ENCODE results near the gene PRKCH. TPM values are rescaled to one million over a fixed set of nuclear protein-coding genes. Genes with fewer than 3 reads are reported as not detected.

The PRKCH gene
- total RNA-seq, 1 experiment from 2014 or later, result 10.3 TPM

DNA sequence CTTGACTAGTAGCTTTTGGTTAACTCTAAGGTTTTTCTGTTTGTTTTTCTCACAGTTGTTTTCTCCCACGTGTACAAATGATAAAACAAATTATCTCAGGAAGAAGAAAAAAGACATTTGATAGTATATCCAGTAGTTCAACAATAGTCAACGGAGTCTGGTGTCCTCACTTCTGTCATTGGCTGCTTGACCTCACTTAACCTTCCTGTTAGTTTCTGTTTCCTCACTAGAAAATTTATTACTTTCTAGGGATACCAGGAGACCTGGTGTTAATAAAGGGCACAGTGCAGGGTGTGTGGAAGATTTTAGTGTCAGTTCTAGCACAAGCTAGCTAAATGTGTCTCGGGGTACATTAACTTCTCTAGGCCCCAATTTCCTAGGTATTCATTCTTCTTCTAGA, 116.0 kb downstream of the PRKCH start:
- Mint-ChIP-seq H3K4me3 (no peak overlapping the region), H3K36me3 (no peaks in the 10 kb centered on the region), H3K27ac (no peak overlapping the region), H3K27me3 (ENCODE audit: low read depth) (no peaks in the 10 kb centered on the region), H3K9me3 (no peaks in the 10 kb centered on the region), H3K4me1 (peaks cover 25% of the 10 kb centered on the region)
- ChIA-PET CTCF (interaction anchor here (2.2 kb wide), 1 partner anchor 9 kb away, joined by 15 read pairs; no protein-coding TSS in a partner anchor), POLR2A (no interaction called here)
- TF ChIP-seq ZBTB21 (CRISPR knock-in tag; IDR thresholded peaks at IDR 0.05; ENCODE audit: borderline replicate concordance) (no peak), ZNF219 (CRISPR knock-in tag; IDR thresholded peaks at IDR 0.05; ENCODE audit: borderline replicate concordance) (no peak), CBFB (CRISPR knock-in tag; IDR thresholded peaks at IDR 0.05; ENCODE audit: low read depth) (no peak), CREM (CRISPR knock-in tag; IDR thresholded peaks at IDR 0.05) (no peak), FOXK1 (CRISPR knock-in tag; IDR thresholded peaks at IDR 0.05) (no peak), ZNF671 (CRISPR knock-in tag; IDR thresholded peaks at IDR 0.05) (no peak), ZNF396 (CRISPR knock-in tag; IDR thresholded peaks at IDR 0.05; ENCODE audit: borderline replicate concordance) (no peak), ELF4 (CRISPR knock-in tag; IDR thresholded peaks at IDR 0.05; ENCODE audit: low read depth) (no peak), ZNF416 (CRISPR knock-in tag; IDR thresholded peaks at IDR 0.05) (no peak), ESRRA (CRISPR knock-in tag; IDR thresholded peaks at IDR 0.05; ENCODE audit: borderline replicate concordance) (no peak), GTF2I (CRISPR knock-in tag; conservative IDR thresholded peaks at IDR 0.05) (no peak), GRHL2 (CRISPR knock-in tag; IDR thresholded peaks at IDR 0.05; ENCODE audit: insufficient replicate concordance, severe bottlenecking) (no peak), ZNF232 (CRISPR knock-in tag; IDR thresholded peaks at IDR 0.05) (no peak), ZNF423 (CRISPR knock-in tag; IDR thresholded peaks at IDR 0.05) (no peak)
- TF ChIP-seq, protein P1, sequence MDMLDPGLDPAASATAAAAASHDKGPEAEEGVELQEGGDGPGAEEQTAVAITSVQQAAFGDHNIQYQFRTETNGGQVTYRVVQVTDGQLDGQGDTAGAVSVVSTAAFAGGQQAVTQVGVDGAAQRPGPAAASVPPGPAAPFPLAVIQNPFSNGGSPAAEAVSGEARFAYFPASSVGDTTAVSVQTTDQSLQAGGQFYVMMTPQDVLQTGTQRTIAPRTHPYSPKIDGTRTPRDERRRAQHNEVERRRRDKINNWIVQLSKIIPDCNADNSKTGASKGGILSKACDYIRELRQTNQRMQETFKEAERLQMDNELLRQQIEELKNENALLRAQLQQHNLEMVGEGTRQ (CRISPR knock-in tag; IDR thresholded peaks at IDR 0.05), result no peak
- TF ChIP-seq, protein P2, sequence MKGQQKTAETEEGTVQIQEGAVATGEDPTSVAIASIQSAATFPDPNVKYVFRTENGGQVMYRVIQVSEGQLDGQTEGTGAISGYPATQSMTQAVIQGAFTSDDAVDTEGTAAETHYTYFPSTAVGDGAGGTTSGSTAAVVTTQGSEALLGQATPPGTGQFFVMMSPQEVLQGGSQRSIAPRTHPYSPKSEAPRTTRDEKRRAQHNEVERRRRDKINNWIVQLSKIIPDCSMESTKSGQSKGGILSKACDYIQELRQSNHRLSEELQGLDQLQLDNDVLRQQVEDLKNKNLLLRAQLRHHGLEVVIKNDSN (CRISPR knock-in tag; IDR thresholded peaks at IDR 0.05), result no peak
- TF ChIP-seq, protein P3, sequence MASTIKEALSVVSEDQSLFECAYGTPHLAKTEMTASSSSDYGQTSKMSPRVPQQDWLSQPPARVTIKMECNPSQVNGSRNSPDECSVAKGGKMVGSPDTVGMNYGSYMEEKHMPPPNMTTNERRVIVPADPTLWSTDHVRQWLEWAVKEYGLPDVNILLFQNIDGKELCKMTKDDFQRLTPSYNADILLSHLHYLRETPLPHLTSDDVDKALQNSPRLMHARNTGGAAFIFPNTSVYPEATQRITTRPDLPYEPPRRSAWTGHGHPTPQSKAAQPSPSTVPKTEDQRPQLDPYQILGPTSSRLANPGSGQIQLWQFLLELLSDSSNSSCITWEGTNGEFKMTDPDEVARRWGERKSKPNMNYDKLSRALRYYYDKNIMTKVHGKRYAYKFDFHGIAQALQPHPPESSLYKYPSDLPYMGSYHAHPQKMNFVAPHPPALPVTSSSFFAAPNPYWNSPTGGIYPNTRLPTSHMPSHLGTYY (CRISPR knock-in tag; IDR thresholded peaks at IDR 0.05), result no peak
- TF ChIP-seq, protein P4, sequence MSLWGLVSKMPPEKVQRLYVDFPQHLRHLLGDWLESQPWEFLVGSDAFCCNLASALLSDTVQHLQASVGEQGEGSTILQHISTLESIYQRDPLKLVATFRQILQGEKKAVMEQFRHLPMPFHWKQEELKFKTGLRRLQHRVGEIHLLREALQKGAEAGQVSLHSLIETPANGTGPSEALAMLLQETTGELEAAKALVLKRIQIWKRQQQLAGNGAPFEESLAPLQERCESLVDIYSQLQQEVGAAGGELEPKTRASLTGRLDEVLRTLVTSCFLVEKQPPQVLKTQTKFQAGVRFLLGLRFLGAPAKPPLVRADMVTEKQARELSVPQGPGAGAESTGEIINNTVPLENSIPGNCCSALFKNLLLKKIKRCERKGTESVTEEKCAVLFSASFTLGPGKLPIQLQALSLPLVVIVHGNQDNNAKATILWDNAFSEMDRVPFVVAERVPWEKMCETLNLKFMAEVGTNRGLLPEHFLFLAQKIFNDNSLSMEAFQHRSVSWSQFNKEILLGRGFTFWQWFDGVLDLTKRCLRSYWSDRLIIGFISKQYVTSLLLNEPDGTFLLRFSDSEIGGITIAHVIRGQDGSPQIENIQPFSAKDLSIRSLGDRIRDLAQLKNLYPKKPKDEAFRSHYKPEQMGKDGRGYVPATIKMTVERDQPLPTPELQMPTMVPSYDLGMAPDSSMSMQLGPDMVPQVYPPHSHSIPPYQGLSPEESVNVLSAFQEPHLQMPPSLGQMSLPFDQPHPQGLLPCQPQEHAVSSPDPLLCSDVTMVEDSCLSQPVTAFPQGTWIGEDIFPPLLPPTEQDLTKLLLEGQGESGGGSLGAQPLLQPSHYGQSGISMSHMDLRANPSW (CRISPR knock-in tag; conservative IDR thresholded peaks at IDR 0.05; ENCODE audit: low read depth), result no peak
- DNase-seq (ENCODE audit: low spot score) (no peak), ATAC-seq (no peak)

DNA sequence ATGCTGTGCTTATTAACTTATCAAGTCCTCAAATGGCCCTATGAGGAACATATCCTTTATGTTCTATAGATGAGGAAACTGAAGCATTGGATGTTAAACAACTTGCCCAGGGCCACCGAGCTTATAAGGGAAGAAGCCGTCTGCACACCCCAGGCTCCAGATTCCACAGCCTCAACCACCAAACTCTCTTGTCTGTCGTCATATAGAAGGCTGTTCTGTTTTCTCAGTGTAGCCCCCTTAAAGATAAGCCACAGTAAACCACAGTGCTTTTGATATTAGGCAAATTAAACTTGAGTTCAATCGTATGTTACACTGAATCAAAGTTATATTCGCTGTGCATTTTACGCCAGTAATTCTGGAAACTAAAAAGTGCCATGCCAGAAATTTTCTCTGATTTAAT, 116.7 kb downstream of the PRKCH start:
- H3K4me1 Mint-ChIP-seq, result peaks cover 25% of the 10 kb centered on the region
- POLR2A ChIA-PET, result no interaction called here
- TF ChIP-seq, protein P5, sequence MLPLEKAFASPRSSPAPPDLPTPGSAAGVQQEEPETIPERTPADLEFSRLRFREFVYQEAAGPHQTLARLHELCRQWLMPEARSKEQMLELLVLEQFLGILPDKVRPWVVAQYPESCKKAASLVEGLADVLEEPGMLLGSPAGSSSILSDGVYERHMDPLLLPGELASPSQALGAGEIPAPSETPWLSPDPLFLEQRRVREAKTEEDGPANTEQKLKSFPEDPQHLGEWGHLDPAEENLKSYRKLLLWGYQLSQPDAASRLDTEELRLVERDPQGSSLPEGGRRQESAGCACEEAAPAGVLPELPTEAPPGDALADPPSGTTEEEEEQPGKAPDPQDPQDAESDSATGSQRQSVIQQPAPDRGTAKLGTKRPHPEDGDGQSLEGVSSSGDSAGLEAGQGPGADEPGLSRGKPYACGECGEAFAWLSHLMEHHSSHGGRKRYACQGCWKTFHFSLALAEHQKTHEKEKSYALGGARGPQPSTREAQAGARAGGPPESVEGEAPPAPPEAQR (CRISPR knock-in tag; IDR thresholded peaks at IDR 0.05), result no peak
- TF ChIP-seq, protein P6, sequence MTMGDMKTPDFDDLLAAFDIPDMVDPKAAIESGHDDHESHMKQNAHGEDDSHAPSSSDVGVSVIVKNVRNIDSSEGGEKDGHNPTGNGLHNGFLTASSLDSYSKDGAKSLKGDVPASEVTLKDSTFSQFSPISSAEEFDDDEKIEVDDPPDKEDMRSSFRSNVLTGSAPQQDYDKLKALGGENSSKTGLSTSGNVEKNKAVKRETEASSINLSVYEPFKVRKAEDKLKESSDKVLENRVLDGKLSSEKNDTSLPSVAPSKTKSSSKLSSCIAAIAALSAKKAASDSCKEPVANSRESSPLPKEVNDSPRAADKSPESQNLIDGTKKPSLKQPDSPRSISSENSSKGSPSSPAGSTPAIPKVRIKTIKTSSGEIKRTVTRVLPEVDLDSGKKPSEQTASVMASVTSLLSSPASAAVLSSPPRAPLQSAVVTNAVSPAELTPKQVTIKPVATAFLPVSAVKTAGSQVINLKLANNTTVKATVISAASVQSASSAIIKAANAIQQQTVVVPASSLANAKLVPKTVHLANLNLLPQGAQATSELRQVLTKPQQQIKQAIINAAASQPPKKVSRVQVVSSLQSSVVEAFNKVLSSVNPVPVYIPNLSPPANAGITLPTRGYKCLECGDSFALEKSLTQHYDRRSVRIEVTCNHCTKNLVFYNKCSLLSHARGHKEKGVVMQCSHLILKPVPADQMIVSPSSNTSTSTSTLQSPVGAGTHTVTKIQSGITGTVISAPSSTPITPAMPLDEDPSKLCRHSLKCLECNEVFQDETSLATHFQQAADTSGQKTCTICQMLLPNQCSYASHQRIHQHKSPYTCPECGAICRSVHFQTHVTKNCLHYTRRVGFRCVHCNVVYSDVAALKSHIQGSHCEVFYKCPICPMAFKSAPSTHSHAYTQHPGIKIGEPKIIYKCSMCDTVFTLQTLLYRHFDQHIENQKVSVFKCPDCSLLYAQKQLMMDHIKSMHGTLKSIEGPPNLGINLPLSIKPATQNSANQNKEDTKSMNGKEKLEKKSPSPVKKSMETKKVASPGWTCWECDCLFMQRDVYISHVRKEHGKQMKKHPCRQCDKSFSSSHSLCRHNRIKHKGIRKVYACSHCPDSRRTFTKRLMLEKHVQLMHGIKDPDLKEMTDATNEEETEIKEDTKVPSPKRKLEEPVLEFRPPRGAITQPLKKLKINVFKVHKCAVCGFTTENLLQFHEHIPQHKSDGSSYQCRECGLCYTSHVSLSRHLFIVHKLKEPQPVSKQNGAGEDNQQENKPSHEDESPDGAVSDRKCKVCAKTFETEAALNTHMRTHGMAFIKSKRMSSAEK (CRISPR knock-in tag; IDR thresholded peaks at IDR 0.05; ENCODE audit: borderline replicate concordance), result no peak
- TF ChIP-seq MXD4 (CRISPR knock-in tag; IDR thresholded peaks at IDR 0.05; ENCODE audit: borderline replicate concordance) (no peak), CBFB (CRISPR knock-in tag; IDR thresholded peaks at IDR 0.05; ENCODE audit: low read depth) (no peak)
- no peaks in the 10 kb centered on the region for H3K27me3 Mint-ChIP-seq (ENCODE audit: low read depth)
- DNase-seq (ENCODE audit: low spot score) (no peak), ATAC-seq (no peak)
- no peak overlapping the region for H3K4me3 Mint-ChIP-seq
- H3K36me3 Mint-ChIP-seq, result no peaks in the 10 kb centered on the region
- CTCF ChIA-PET, result interaction anchor here (1.2 to 2.2 kb wide), 2 partner anchors 10 to 38 kb away, joined by 3 to 15 read pairs; no protein-coding TSS in a partner anchor
- no peak overlapping the region for H3K27ac Mint-ChIP-seq
- H3K9me3 Mint-ChIP-seq, result no peaks in the 10 kb centered on the region

Data from WTC11 (cell line).